GM21723 (cell line): ENCODE measurements around the gene RASA1.
"Not testable (repeated sequence)": the region's sequence is repeated elsewhere in the genome, so short reads cannot be mapped to it uniquely, and the experiment has no call there.

ENCODE experiments used
- ATAC-seq: cut with Tn5 transposase; IDR thresholded peaks from one replicate; pipeline ENCODE4 v1.9.1; 2021; ENCODE audit warnings: mild to moderate bottlenecking, moderate library complexity; ENCODE audit not compliant: unreplicated experiment

The RASA1 gene

GRCh38 chr5:87278590-87279100 is 11.0 kb downstream of the RASA1 start:
- ATAC-seq = no peak

GRCh38 chr5:87282269-87282668 is 14.6 kb downstream of the RASA1 start:
- ATAC-seq = no peak

DNA sequence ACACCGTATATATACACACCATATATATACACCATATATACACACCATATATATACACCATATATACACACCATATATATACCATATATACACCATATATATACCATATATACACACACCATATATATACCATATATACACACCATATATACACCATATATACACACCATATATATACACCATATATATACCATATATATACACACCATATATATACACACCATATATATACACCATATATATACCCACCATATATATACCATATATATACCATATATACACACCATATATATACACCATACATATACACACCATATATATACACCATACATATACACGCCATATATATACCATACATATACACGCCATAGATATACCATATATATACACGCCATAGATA is 19.6 kb downstream of the RASA1 start:
- ATAC-seq = not testable (repeated sequence)

DNA sequence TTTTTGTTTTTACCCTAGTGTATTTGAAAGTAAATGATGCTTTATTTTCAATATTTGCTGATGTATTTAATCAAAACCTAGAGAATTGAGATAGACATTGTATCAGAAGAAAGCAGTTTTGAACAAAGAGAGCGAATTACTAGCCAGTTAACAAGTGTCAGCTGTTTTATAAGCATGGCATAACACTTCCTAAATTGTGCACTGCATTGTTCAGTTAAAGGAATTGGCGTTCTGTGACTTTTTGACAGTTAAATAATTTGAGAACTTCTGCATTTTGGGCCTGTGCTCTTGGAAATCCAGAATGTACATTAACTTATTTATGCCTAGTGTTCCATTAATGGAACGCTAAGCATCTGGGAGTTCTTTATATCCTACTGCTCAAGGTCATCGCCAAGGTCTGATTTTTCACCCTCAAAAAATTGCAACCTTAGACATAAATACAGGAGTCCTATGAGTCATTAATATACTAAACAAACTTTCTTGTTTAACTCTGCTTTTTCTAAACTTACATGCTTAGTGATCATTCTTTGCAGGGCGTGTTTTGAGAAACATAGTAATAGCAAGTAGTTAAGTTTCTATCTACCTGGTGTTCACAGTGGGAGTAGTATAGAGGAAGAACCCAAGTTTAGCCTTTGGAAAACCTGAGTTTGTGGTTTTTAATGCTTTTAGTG is 31.1 kb downstream of the RASA1 start:
- ATAC-seq = no peak

DNA sequence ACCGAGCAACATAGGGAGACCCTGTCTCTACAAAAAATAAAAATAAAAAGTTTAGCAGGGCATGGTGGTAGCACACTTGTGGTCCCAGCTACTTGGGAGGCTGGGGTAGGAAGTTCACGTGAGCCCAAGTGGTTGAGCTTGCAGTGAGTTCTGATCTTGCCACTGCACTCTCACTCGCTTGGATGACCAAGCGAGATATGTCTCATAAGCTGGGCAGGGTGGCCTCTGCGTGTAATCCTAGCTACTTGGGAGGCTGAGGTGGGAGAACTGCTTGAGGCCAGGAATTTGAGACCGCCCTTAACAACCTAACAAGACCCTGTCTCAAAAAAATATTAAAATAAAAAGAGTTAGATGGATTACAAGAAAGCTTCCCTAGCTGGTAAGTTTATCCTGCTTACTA is 32.5 kb downstream of the RASA1 start:
- ATAC-seq = no peak

GRCh38 chr5:87300744-87301143 is 33.1 kb downstream of the RASA1 start:
- ATAC-seq = no peak

GRCh38 chr5:87302061-87302460 is 34.4 kb downstream of the RASA1 start:
- no peak for ATAC-seq

- no peak for ATAC-seq
These were observed 35.6 kb downstream of the RASA1 start for GRCh38 chr5:87303324-87303723.

- not testable (repeated sequence) for ATAC-seq
These were observed 38.4 kb downstream of the RASA1 start for GRCh38 chr5:87306090-87306489.

GRCh38 chr5:87307796-87308423 is 40.2 kb downstream of the RASA1 start:
- ATAC-seq = peak; percentile 74

DNA sequence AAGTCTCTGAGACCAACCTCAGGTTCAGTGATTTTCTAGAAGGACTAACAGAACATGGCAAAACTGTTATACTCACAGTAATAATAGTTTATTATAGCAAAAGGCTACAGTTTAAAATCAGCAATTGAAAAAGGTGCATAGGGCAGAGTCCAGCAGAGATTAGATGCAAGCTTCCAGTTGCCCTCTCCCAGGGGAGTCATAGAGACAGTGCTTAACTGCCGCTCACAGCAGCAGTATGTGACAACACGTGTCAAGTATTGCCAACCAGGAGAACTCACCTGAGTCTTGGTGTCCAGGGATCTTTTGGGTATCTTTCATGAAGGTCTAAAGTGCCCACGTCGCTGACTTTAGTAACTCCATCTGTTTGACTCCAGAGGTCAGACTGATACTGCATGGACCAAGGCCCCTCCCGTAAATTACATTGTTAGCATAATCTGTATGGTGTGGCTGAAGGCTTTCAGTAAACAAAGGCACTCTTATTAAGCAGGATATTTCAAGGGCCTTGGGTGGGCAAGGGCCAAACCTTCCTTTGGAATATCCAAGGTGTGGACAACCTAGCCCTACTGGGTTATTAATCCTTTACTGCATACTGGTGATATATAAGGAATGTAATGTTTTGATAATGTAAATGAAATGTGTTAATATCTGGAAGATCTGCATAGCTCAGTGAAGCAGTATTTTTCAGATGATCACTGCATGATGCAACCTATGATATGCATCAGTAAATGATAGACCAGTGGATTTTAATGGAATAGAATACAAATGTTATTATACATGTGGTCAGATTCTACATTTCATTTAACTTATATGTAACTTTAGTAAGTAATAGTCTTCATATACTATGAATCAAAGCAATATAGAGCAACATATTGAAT is 44.0 kb downstream of the RASA1 start:
- no peak for ATAC-seq

- no peak for ATAC-seq
These were observed 45.5 kb downstream of the RASA1 start for GRCh38 chr5:87313216-87313615.

DNA sequence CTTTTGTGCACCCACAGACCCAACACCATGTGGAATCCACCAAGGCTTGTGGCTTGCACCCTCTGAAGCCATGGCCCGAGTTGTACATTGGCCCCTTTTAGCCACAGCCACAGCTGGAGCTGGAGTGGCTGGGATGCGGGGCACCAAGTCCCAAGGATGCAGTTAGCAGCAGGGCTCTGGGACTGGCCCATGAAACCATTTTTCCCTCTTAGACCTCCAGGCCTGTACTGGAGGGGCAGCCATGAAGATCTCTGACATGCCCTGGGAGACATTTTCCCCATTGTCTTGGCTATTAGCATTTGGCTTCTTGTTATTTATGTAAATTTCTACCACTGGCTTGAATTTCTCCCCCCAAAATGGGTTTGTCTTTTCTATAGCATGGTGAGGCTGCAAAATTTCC is 51.8 kb downstream of the RASA1 start:
- no peak for ATAC-seq

- no peak for ATAC-seq
These were observed 53.9 kb downstream of the RASA1 start for GRCh38 chr5:87321605-87322004.

DNA sequence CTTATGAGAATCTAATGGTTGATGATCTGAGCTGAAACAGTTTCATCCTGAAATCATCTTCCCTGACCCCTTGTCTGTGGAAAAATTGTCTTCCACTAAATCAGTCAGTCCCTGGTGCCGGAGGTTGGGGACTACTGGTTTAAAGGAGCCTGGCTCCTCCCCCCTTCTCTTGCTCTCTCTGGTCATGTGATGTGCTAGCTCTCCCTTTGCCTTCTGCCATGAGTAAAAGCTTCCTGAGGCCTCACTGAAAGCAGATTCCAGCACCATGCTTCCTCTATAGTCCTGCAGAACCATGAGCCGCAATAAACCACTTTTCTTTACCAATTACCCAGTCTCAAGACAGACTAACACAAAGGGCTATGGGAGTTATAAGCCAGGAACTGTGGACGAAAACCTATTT is 54.7 kb downstream of the RASA1 start:
- ATAC-seq = no peak

- no peak for ATAC-seq
These were observed 60.3 kb downstream of the RASA1 start for GRCh38 chr5:87327998-87328397.

DNA sequence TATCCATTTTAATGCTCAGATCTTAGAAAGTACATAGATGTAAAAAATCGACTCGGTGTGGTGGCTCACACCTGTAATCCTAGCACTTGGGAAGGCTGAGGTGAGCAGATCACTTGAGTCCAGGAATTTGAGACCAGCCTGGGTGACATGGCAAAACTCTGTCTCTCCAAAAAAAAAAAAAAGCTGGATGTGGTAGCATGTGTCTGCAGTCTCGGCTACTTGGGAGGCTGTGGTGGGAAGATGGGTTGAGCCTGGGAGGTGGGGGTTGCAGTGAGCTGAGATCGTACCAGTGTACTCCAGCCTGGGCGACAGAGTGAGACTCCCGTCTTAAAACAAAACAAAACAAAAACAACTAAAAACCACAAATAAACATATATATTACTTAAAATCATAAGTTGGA is 61.4 kb downstream of the RASA1 start:
- ATAC-seq = no peak

DNA sequence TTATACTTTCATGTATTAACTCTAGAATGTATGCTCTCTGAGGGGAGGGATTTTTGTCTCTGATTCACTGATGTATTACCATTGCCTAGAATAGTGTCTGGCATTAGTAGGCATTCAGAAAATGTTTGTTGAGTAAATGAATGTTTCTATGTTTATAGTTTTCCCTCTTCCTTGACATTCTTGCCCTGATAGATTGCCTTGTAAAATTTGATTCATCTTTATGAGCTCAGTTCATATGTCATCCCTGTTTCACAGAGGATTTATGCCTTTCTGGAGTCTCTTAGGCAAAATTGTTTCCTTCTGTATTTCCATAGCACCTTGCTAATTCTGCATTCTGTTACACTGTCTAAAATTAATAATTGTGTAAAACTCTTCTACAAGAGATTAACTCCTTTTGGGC is 72.3 kb downstream of the RASA1 start:
- ATAC-seq = no peak

- peak; percentile 100 for ATAC-seq
These were observed 73.0 kb downstream of the RASA1 start for GRCh38 chr5:87340716-87341115.

GRCh38 chr5:87347272-87347671 is 79.6 kb downstream of the RASA1 start:
- no peak for ATAC-seq

- no peak for ATAC-seq
These were observed 80.2 kb downstream of the RASA1 start for GRCh38 chr5:87347841-87348240.

GRCh38 chr5:87354496-87354895 is 86.8 kb downstream of the RASA1 start:
- peak; percentile 52 for ATAC-seq
